Activated naive CD4-positive, alpha-beta T cell treated with anti-CD3 and anti-CD28 coated beads, Interleukin-2, amount 50 U/mL, for 24 hours (primary cell): ENCODE data around the gene SRRD.
"Not testable (repeated sequence)": the region's sequence is repeated elsewhere in the genome, so short reads cannot be mapped to it uniquely, and the experiment has no call there.

Source experiments
- H3K27ac Mint-ChIP-seq: one replicate; pipeline ENCODE4 v1.8.0; 2021; ENCODE audit warnings: mild to moderate bottlenecking, mixed read lengths
- H3K27me3 Mint-ChIP-seq: one replicate; pipeline ENCODE4 v1.8.0; 2021; ENCODE audit warnings: mixed read lengths
- H3K36me3 Mint-ChIP-seq: one replicate; pipeline ENCODE4 v1.8.0; 2021; ENCODE audit warnings: mixed read lengths
- H3K4me1 Mint-ChIP-seq: one replicate; pipeline ENCODE4 v1.8.0; 2021; ENCODE audit warnings: mixed read lengths
- H3K4me3 Mint-ChIP-seq: one replicate; pipeline ENCODE4 v1.8.0; 2021; ENCODE audit warnings: mild to moderate bottlenecking, mixed read lengths
- H3K9me3 Mint-ChIP-seq: one replicate; pipeline ENCODE4 v1.8.0; 2021; ENCODE audit warnings: mixed read lengths

Gene SRRD

DNA sequence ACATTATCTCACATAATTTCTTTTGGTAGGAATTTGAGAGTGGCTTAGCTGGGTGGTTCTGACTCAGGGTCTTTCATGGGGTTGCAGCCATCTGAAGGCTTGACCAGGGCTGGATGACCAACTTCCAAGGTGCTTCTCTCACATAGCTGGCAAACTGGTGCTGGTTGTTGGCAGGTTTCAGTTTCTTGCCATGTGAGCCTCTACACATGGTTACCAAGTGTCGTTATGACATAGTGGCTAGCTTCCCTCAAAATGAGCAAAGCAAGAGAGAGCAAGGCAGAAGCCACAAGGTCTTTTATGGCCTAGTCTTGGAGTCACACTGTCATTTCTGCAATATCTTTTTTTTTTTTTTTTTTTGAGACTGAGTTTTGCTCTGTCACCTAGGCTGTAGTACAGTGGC is 32.8 kb downstream of the SRRD start:
- Mint-ChIP-seq H3K27me3 (no peaks in the 10 kb centered on the region), H3K4me3 (no peak overlapping the region), H3K27ac (no peak overlapping the region), H3K36me3 (no peaks in the 10 kb centered on the region), H3K9me3 (no peaks in the 10 kb centered on the region), H3K4me1 (peaks cover 24% of the 10 kb centered on the region)

DNA sequence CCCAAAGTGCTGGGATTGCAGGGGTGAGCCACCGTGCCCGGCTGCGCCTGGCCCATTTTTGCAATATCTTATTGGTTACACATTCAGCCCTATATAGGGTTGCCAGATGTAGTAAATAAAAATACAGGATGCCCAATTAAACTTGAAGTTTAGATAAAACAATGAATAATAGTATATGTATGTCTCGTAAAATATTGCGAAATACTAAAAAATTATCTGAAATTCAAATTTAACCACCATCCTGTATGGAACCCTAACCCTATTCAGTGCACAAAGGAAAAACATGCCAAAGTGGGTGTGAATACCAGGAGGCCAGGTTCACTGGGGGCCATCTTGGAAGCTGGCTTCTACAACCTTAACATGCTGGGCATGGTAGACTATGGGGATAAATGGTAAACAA is 33.8 kb downstream of the SRRD start:
- no peak overlapping the region for H3K27ac Mint-ChIP-seq
- no peaks in the 10 kb centered on the region for H3K27me3 Mint-ChIP-seq
- H3K9me3 Mint-ChIP-seq: no peaks in the 10 kb centered on the region
- H3K4me1 Mint-ChIP-seq: peaks cover 18% of the 10 kb centered on the region
- no peak overlapping the region for H3K4me3 Mint-ChIP-seq
- no peaks in the 10 kb centered on the region for H3K36me3 Mint-ChIP-seq

DNA sequence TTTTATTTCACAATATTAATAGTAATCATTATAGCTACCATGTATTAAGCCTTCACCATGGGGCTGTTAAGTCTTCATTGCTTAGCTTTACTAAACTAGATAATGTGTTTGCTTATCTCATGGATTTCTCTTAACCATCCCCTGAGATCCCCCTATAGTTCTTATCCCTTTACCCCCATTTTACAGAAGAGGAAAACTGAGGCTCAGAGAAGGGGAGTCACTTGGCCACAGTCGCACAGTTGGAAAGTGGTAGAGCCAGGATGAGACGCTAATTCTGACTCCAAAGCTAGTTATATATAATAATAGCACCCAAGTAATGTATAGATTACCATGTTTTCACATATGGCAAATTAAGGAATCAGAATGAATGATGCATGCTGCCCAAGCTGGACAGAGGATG is 38.3 kb downstream of the SRRD start:
- no peak overlapping the region for H3K27ac Mint-ChIP-seq
- H3K36me3 Mint-ChIP-seq: peaks cover 6% of the 10 kb centered on the region
- H3K27me3 Mint-ChIP-seq: no peaks in the 10 kb centered on the region
- no peaks in the 10 kb centered on the region for H3K4me1 Mint-ChIP-seq
- H3K9me3 Mint-ChIP-seq: no peaks in the 10 kb centered on the region
- H3K4me3 Mint-ChIP-seq: no peak overlapping the region

DNA sequence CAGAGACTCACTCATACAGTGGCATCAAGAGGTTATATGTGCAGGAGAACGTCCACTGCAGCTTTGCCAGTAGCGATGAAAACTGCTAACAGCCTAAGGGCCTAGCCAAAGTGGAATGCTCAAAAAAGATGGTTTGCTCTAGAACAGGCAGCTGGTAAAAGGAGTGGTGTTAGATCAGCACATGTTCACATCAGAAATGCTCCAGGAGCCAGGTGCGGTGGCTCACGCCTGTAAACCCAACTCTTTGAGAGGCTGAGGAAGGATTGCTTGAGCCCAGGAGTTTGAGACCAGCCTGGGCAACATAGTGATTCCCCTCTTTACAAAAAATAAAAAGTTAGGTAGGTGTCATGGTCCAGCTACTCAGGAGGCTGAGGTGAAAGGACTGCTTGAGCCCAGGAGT is 38.9 kb downstream of the SRRD start:
- Mint-ChIP-seq H3K27me3 (no peaks in the 10 kb centered on the region), H3K36me3 (peaks cover 7% of the 10 kb centered on the region), H3K27ac (no peak overlapping the region), H3K9me3 (no peaks in the 10 kb centered on the region), H3K4me1 (no peaks in the 10 kb centered on the region), H3K4me3 (no peak overlapping the region)

DNA sequence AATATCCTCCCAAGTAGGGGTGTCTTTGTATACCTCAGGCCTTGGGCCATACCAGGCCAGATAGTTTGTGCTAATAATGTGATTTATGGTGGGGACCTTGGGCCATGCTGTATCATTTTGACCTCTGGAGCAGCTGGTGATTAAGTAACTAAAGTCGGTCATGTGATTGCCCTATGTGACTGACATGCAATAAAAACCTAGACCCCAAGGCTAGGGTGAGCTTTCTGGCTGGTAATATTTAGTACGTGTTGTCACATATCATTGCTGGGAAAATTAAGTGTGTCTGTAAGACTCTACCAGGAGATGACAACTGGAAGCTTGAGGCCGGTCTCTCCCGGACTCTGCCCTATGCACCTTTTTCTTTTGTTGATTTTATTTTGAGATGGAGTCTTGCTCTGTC is 41.2 kb downstream of the SRRD start:
- Mint-ChIP-seq H3K27ac (no peak overlapping the region), H3K4me3 (no peak overlapping the region), H3K36me3 (peaks cover 9% of the 10 kb centered on the region), H3K4me1 (no peaks in the 10 kb centered on the region), H3K27me3 (no peaks in the 10 kb centered on the region), H3K9me3 (no peaks in the 10 kb centered on the region)

DNA sequence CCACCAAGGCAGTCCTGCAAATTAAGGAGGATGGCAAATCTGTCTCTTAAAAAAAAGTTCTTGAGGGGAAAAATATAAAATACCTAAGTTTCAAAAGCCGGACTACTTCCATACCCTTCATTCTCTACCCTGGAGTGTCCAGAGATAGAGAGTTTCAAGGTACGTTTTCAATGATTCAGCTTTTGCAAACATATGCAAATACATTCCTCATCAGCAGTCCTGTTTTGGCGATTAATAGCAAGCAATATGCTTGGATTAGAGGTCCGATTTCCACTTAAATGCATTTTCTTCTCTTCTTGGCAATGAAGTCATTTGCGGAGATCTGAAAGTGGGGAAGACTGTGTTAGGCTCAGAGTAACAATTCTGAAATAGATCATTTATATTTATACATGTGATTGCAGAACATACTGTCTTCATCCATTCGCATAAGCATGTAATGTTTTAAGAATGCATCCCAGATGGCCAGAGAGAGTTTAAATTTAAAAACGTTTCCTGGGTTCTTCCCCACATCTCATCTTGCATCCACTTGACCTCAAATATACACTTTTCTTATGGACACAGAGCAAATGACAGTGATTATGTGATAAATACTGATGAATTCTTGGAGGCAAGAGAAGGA is 42.4 kb downstream of the SRRD start:
- no peak overlapping the region for H3K4me3 Mint-ChIP-seq
- H3K27me3 Mint-ChIP-seq: no peaks in the 10 kb centered on the region
- H3K36me3 Mint-ChIP-seq: peaks cover 11% of the 10 kb centered on the region
- H3K27ac Mint-ChIP-seq: no peak overlapping the region
- no peaks in the 10 kb centered on the region for H3K9me3 Mint-ChIP-seq
- H3K4me1 Mint-ChIP-seq: no peaks in the 10 kb centered on the region

DNA sequence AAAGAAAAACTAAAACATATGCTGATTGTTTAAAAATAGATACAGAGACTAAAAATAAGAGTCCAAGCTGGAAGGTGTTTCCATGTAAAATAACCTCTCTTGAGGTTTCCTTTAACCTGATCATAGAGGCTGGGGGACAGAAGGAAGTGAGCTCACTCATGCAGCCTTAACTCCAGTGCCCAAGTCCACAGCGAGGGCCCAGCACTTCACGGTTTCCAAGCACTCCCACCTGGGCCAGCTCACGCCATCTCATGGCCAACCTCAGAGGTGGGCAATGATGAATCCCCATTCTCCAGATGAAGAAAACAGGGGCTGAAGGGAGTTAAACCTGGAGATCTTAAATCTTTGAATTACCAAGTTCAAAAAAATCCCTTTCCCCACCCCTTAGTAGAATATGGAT is 43.5 kb downstream of the SRRD start:
- no peaks in the 10 kb centered on the region for H3K27me3 Mint-ChIP-seq
- H3K27ac Mint-ChIP-seq: no peak overlapping the region
- no peaks in the 10 kb centered on the region for H3K9me3 Mint-ChIP-seq
- no peak overlapping the region for H3K4me3 Mint-ChIP-seq
- no peaks in the 10 kb centered on the region for H3K4me1 Mint-ChIP-seq
- peaks cover 12% of the 10 kb centered on the region for H3K36me3 Mint-ChIP-seq

DNA sequence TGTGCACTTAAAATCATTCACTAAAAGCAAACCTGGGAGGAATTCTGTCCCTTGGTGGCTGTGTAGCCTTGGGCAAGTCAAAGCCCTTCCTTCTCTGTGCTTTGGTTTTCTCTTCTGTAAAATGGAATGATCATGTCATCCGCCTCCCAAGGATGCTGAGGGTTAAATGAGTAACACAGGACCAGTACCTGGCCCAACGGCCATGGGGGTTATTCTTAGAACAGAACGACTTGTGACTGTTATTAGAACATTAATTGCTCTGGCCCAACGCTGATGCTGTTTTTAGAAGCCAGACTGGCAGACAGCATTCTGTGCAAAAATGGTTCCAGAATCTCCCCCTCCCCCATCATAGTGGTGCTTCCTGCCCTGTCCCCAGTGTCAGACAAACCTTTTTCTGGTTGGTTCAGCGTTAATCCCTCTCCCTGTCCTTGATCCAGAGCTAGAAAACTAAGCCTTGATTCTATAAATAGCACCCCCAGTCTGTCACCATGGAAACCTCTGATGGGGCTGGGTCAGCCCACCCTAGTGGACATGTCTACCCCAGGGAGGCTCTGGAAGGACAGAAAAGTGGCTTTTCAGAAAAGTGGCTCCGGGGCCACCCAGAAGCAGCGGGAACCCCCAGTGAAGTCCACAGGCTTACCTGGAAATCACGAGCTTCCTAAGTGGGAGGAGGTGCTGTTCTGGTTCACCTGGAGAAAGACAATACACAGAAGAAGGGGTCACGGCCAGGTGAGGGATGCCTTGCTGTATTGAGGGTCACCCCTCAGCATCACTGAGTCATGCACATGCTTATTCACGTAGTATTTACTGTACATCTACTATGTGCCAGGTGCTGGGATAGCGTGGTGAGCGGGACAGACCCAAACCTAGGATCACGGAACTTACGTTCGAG is 44.1 kb downstream of the SRRD start:
- peaks cover 11% of the 10 kb centered on the region for H3K36me3 Mint-ChIP-seq
- H3K4me1 Mint-ChIP-seq: peaks cover 5% of the 10 kb centered on the region
- no peaks in the 10 kb centered on the region for H3K27me3 Mint-ChIP-seq
- no peak overlapping the region for H3K27ac Mint-ChIP-seq
- H3K4me3 Mint-ChIP-seq: no peak overlapping the region
- H3K9me3 Mint-ChIP-seq: no peaks in the 10 kb centered on the region

DNA sequence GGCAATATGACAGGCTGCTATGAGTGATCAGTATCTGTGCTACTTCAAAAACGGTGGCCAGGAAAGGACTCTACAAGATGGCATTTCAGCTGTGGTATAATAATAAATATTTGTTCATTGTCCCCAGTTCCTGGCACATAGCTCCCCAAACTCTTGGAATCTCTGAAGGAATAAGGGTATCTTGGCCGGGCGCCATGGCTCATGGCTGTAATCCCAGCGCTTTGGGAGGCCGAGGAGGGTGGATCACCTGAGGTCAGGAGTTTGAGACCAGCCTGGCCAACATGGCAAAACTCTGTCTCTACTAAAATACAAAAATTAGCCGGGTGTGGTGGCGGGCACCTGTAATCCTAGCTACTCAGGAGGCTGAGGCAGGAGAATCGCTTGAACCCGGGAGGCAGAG is 44.8 kb downstream of the SRRD start:
- not testable (repeated sequence) for H3K27ac Mint-ChIP-seq, H3K4me3 Mint-ChIP-seq, H3K9me3 Mint-ChIP-seq, H3K27me3 Mint-ChIP-seq, H3K4me1 Mint-ChIP-seq
- H3K36me3 Mint-ChIP-seq: peaks cover 10% of the 10 kb centered on the region

DNA sequence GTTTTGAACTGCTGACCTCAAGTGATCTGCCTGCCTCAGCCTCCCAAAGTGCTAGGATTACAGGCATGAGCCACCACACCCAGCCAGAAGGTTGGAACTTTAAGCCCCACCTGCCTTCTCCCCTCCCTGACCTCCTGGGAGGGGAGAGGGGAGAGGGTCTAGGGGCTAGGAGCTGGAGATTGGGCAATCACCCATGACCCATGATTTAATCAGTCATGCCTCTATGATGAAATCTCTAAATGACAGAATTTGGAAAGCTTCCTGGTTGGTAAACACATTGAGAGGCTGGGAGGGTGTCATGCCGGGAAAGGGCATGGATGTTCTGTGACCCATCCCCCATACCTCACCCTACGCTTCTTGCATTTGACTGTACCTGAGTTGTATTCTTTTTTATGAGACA is 45.7 kb downstream of the SRRD start:
- H3K27ac Mint-ChIP-seq: no peak overlapping the region
- H3K36me3 Mint-ChIP-seq: peaks cover 8% of the 10 kb centered on the region
- peaks cover 7% of the 10 kb centered on the region for H3K4me1 Mint-ChIP-seq
- no peaks in the 10 kb centered on the region for H3K9me3 Mint-ChIP-seq
- no peak overlapping the region for H3K4me3 Mint-ChIP-seq
- H3K27me3 Mint-ChIP-seq: no peaks in the 10 kb centered on the region

DNA sequence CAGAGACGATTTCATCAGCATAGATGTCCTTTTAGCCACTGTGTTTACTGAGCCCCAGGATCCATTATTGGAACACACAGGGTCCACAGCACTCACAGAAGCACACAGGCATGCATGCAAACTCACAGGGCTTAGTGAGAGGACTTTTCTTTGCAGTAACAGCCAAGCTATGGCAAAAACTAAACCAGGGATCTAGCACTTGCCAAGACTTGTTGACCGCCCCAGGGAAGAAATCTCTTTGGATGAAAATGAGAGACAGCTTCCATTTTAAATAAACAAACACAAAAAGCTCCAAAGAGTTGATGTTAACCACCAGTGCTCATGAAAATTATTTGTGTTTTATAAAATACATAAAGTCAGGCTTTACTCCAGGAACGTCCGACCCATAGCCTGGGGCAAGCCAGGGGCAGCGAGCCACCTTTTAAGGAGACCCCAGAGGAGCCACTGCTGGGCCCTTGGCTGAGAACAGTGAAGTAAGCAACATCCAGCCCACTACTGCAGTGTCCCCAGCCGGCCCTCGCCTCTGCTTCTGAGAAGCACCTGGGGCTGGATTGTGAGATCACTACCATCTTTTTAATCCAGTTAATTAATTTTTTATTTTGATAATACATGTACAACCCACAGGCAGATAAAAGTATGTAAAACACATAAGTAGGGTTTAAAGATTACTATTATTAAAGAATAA is 50.6 kb downstream of the SRRD start:
- H3K9me3 Mint-ChIP-seq: no peaks in the 10 kb centered on the region
- no peak overlapping the region for H3K4me3 Mint-ChIP-seq
- peaks cover 9% of the 10 kb centered on the region for H3K36me3 Mint-ChIP-seq
- H3K4me1 Mint-ChIP-seq: peaks cover 9% of the 10 kb centered on the region
- no peak overlapping the region for H3K27ac Mint-ChIP-seq
- no peaks in the 10 kb centered on the region for H3K27me3 Mint-ChIP-seq

DNA sequence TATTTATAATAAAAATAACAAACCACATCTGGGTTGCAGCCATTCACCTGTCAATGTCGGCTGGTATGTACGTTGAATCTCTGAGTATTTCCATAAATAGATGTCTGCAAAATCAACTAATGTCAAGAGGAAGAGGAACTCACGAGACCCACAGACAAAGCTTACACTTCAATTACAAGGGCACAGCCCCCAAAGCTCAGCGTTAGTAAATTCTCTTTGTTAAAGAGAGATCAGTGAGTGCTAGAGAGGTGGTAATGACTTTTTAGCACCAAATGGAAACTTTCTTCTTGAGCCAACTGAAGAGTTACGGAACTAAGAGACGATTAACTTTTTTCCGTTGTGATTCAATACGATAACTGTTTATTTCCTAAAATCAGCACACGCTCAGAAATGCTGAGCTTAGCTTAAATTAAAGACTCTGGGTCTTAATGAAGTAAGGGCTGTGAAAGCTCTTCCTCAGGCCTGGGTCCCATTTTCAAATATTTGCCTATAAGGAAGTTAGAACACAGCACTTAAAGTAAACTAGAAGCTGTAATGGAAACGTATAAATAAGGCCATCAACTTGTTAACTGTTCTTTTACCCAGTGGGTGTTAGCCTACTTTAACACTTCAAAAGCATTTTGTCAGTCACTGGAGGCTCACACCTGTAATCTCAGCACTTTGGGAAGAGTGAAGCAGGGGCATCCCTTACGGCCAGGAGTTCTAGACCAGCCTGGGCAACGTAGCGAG is 51.4 kb downstream of the SRRD start:
- no peak overlapping the region for H3K4me3 Mint-ChIP-seq
- H3K9me3 Mint-ChIP-seq: no peaks in the 10 kb centered on the region
- peaks cover 9% of the 10 kb centered on the region for H3K4me1 Mint-ChIP-seq
- H3K36me3 Mint-ChIP-seq: peaks cover 9% of the 10 kb centered on the region
- H3K27me3 Mint-ChIP-seq: no peaks in the 10 kb centered on the region
- peak overlapping the region; percentile 14 for H3K27ac Mint-ChIP-seq

DNA sequence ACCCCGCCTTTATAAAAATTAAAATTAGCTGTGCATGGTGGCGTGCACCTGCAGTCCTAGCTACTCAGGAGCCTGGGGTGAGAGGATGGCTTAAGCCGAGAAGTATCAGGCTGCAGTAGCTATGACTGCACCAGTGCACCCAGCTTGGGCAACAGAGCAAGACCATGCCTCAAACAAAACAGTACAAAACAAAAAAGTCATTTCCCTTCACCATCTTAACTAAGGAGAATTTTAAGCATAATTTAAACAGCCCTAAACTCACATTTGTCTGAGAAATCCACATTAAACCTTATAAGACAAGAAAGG is 51.9 kb downstream of the SRRD start:
- no peaks in the 10 kb centered on the region for H3K27me3 Mint-ChIP-seq
- peaks cover 13% of the 10 kb centered on the region for H3K36me3 Mint-ChIP-seq
- peaks cover 9% of the 10 kb centered on the region for H3K4me1 Mint-ChIP-seq
- no peak overlapping the region for H3K4me3 Mint-ChIP-seq
- no peak overlapping the region for H3K27ac Mint-ChIP-seq
- H3K9me3 Mint-ChIP-seq: no peaks in the 10 kb centered on the region

DNA sequence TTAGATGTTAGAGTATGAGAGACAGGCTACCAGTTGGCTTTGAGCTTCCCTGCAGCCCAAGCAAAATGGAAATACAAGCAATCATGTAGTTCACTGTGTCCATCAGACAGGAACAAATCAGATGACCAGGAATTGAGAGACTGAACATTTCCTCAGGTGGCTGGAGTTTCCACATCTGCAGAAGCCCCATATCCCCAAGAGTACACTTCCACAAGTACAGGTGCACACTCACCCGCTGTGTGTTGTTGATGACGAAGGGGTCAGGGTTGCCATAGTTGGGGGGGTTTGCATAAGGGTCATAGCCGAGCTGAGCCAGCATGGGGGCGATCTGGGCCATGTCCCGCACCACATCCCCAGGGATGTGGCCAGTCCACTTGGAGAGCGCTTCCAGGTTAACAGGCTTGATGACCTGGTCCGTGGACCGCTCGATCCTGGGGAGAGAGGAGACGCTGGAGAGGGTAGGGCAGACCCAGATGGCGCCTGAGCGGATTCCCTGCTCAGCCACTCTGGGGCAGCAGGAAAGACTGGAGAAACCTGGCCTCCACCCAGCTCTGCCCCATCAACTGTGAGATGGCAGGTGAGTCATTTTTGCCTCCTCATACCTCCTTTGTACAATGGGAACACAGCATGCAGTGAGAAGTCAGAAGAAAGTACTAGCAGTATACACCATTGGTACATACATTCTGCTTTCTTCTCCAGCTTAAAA is 52.5 kb downstream of the SRRD start:
- Mint-ChIP-seq H3K27ac (no peak overlapping the region), H3K9me3 (no peaks in the 10 kb centered on the region), H3K27me3 (no peaks in the 10 kb centered on the region), H3K4me3 (no peak overlapping the region), H3K36me3 (peaks cover 11% of the 10 kb centered on the region), H3K4me1 (peaks cover 9% of the 10 kb centered on the region)

DNA sequence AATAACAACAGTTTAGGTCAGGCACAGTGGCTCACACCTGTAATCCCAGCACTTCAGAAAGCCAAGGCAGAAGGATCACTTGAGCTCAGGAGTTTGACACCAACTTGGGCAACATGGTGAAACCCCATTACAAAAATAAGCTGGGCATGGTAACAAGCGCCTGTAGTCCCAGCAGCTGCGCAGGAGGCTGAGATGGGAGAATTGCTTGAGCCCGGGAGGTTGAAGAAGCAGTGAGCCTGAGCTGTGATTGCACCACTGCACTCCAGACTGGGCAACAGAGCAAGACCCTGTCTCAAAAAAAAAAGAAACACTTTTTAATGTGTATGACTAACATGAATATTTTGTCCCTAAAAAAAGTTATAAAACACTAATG is 53.1 kb downstream of the SRRD start:
- Mint-ChIP-seq H3K9me3 (no peaks in the 10 kb centered on the region), H3K27me3 (no peaks in the 10 kb centered on the region), H3K36me3 (peaks cover 11% of the 10 kb centered on the region), H3K4me3 (no peak overlapping the region), H3K4me1 (peaks cover 9% of the 10 kb centered on the region), H3K27ac (no peak overlapping the region)
